Upper lobe of left lung (tissue), 4 donors: ENCODE results near the gene GCDH.

ENCODE experiments used
- POLR2A ChIP-seq, 4 donors: fragments of 450-650 bp; IDR thresholded peaks; one replicate each; pipeline ENCODE4 v1.5.1; 2016 to 2017; ENCODE audit warnings: antibody characterized with exemption in 4 of 4, mild to moderate bottlenecking in 2 of 4
- POLR2AphosphoS5 ChIP-seq, 2 donors: sonication (generic); formaldehyde crosslinking; IDR thresholded peaks; one replicate each; pipeline ENCODE4 v1.5.1; 2017; ENCODE audit warnings: antibody characterized with exemption in 2 of 2

GRCh38 chr19:12947702-12948611 lies 57.0 kb downstream of the GCDH start:
- TF ChIP-seq POLR2AphosphoS5 (IDR thresholded peaks at IDR 0.05): no peak
- TF ChIP-seq POLR2A (IDR thresholded peaks at IDR 0.05): no peak
